ENCODE measurements around the gene RHD.
"Not testable (repeated sequence)": the region's sequence is repeated elsewhere in the genome, so short reads cannot be mapped to it uniquely, and the experiment has no call there.

The RHD gene

GRCh38 chr1:25272238-25272637 is at the start of gene RHD:
Gene RHD, plus strand, starts transcription at chr1:25272509. Its CDS starts 39 bp downstream, at chr1:25272548.
- not testable (repeated sequence) for FAIRE-seq; DNase-seq (ENCODE audit: insufficient read length, low spot score)

DNA sequence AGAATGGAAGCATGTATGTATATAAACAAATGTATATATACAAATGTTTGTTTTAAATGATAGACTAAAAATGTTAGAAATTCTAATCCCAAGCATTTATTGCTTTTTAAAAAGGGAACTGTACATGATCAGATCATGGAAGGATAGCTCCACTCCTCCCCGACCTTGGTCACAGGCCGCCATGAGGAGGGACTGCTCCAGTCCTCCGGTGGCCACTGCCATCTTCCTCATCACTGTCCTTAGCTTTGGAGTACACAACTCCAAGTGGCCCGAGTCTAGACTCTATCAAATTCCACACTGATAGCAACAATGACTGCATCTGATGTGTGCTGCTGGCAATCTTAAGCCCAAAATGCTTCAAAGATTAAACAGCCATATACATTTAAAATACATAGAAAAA is 49.7 kb upstream of the RHD start:
- DNase-seq (ENCODE audit: insufficient read length, low spot score) (no peak), FAIRE-seq (no peak)
- TF ChIP-seq POLR2A (IDR thresholded peaks at IDR 0.05; ENCODE audit: low read depth, low read length): no peak

- no peak for TF ChIP-seq POLR2A (IDR thresholded peaks at IDR 0.05; ENCODE audit: low read depth, low read length)
- DNase-seq (ENCODE audit: insufficient read length, low spot score): no peak
- no peak for FAIRE-seq
Measured at GRCh38 chr1:25223471-25223870, 48.8 kb upstream of the RHD start.

- DNase-seq (ENCODE audit: insufficient read length, low spot score) (peak; percentile 63), FAIRE-seq (peak; percentile 86)
- TF ChIP-seq POLR2A (IDR thresholded peaks at IDR 0.05; ENCODE audit: low read depth, low read length): peak; percentile 26; the same call in 1 of the 2 replicates
Measured at GRCh38 chr1:25232027-25232865, 40.1 kb upstream of the RHD start, which contains the start of gene SYF2. Gene SYF2, minus strand, starts transcription at chr1:25232502. Its CDS starts 35 bp downstream, at chr1:25232467.

DNA sequence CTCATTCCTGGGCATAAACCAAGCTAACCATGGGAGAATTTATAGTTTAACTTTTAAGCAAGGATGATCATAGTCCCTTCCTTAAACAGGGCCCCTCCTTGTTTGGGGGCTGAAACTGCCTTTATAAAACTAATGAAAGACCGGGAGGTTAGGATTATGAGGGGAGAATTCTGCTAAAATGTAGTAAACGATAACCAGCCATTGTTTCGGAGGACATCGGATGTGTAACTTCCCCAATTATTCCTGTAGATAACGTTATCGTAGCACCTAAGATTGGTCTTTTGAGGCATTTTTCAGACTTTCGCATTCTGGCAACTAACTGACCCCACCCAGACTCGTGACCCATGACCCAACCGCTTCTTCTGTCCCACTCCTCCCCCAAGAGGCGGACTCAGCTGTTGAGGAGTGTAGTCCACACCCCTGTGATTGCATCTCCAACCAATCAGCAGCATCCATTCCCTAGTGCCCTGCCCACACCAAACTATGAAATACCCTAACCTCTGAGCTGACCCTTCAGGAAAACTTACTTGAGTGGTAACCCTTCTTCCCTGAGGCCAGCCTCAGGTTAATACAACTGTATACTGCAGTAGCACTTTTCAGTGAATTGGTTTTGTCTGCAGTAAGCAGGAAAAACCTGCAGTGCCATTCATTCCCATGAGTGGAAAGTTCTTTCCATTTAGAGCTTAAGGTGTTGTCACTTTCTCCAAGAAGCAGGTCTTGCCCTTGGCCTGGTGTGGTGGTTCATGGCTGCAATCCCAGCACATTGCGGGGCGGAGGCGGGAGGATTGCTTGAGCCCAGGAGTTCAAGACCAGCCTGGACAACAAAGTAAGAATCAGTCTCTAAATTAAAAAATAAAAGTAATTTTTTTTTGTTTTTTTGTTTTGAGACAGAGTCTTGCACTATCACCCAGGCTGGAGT is 39.2 kb upstream of the RHD start:
- DNase-seq (ENCODE audit: insufficient read length, low spot score) (peak; percentile 42), FAIRE-seq (peak; percentile 92)
- no peak for TF ChIP-seq POLR2A (IDR thresholded peaks at IDR 0.05; ENCODE audit: low read depth, low read length)

DNA sequence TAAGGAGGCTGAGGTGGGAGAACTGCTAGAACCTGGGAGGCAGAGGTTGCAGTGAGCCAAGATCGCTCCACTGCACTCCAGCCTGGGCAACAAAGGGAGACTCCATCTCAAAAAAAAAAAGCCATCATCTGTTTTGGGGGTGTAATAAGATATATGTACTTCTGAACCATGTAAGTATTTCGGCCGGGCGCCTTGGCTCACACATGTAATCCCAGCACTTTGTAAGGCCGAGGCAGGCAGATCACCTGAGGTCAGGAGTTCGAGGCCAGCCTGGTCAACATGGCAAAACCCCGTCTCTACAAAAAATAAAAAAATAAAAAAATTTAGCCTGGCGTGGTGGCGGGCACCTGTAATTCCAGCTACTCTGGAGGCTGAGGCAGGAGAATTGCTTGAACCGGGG is 36.9 kb upstream of the RHD start:
- DNase-seq (ENCODE audit: insufficient read length, low spot score); FAIRE-seq: not testable (repeated sequence)

GRCh38 chr1:25236261-25236660 is 36.0 kb upstream of the RHD start:
- FAIRE-seq: not testable (repeated sequence)

GRCh38 chr1:25238046-25238445 is 34.3 kb upstream of the RHD start:
- DNase-seq (ENCODE audit: insufficient read length, low spot score): no peak
- FAIRE-seq: no peak
- no peak for TF ChIP-seq POLR2A (IDR thresholded peaks at IDR 0.05; ENCODE audit: low read depth, low read length)

More at GRCh38 chr1:25236261-25236660, 36.0 kb upstream of the RHD start:
- DNase-seq (ENCODE audit: insufficient read length, low spot score): not testable (repeated sequence)

DNA sequence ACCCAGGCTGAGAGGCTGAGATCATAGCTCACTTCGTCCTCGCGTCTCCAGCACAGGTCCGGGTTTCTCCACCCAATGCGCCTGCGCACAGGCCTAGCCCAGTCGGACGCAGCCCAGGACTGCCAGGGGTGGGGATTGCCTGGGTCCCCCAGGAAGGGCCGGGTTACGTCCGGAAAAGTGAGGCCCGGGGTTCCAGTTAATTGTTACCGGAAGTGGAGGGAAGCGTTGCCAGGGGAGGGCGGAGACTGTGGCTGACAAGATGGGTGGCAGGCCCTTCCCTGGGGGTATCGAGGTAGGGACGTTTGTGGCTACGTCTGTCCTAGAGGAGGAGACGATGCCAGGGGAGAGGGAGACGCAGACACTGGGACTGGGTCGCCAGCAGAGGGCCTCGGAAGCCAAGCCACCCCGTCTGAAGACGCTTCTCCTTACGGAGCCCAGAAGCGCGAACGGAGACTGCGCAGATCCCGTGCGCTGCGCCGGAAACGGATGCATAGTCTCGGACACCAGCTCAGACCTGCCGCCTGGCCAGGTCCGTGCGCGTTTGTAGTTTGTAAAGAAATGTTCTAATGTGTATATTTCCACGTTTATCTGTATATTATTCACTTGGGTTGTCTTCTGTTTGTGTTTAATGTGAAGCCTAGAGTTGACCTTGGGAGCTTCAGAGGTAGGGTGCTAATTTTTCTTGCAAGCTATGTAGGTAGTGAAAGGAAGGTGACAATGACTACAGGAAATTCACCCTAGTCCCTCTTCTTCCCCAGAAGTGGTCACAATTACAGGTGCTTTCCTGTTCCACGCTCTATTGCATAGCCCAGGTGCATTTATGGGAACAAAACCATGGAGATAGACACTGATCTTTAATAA is 32.4 kb upstream of the RHD start:
- no peak for TF ChIP-seq POLR2A (IDR thresholded peaks at IDR 0.05; ENCODE audit: low read depth, low read length)
- DNase-seq (ENCODE audit: insufficient read length, low spot score) (peak; percentile 28), FAIRE-seq (peak; percentile 82)

- FAIRE-seq (no peak), DNase-seq (ENCODE audit: insufficient read length, low spot score) (no peak)
- TF ChIP-seq POLR2A (IDR thresholded peaks at IDR 0.05; ENCODE audit: low read depth, low read length): no peak
Measured at GRCh38 chr1:25243907-25244306, 28.4 kb upstream of the RHD start.

GRCh38 chr1:25245393-25245792 is 26.9 kb upstream of the RHD start:
- FAIRE-seq: no peak
- no peak for DNase-seq (ENCODE audit: insufficient read length, low spot score)
- no peak for TF ChIP-seq POLR2A (IDR thresholded peaks at IDR 0.05; ENCODE audit: low read depth, low read length)

GRCh38 chr1:25245809-25246599 is 26.3 kb upstream of the RHD start:
- DNase-seq (ENCODE audit: insufficient read length, low spot score) (no peak), FAIRE-seq (no peak)
- no peak for TF ChIP-seq POLR2A (IDR thresholded peaks at IDR 0.05; ENCODE audit: low read depth, low read length)

DNA sequence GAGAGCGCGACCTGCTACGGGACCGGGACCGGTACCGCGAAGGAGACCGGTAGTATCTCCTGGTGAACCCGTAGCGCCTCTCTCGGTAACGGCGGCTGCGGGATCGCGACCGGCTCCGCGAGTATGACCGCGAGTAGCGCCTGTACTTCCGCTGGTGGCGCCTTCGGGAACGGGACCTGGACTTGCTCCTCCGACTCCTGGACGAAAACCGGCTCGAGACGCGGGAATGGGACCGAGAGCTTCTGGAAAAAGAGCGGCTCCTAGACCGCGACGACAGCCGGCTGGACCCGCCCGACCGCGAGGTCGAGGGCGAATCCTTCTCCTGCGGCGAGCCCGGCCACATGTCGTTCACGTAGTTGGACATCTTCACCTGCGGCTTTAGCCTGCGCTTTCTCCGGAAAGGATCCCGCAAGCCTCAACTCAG is 25.7 kb upstream of the RHD start:
- no peak for TF ChIP-seq POLR2A (IDR thresholded peaks at IDR 0.05; ENCODE audit: low read depth, low read length)
- no peak for DNase-seq (ENCODE audit: insufficient read length, low spot score)
- FAIRE-seq: no peak

All from H54 (cell line).